Nephron (organoid): ENCODE measurements around the gene CASKIN1.

ENCODE experiments used
- H3K27ac Mint-ChIP-seq, 3 experiments: 2 replicates each; pipeline ENCODE4 v1.8.0; 2020; ENCODE audit warnings: mixed read lengths in 3 of 3, mild to moderate bottlenecking in 2 of 3, moderate library complexity in 1 of 3
- H3K27me3 Mint-ChIP-seq: 2 replicates; pipeline ENCODE4 v1.8.0; 2021; ENCODE audit warnings: low read depth, mild to moderate bottlenecking, moderate library complexity, mixed read lengths
- H3K36me3 Mint-ChIP-seq: 2 replicates; pipeline ENCODE4 v1.8.0; 2020; ENCODE audit warnings: low read depth, mixed read lengths
- H3K4me1 Mint-ChIP-seq: 2 replicates; pipeline ENCODE4 v1.8.0; 2020; ENCODE audit warnings: mixed read lengths
- H3K4me3 Mint-ChIP-seq, 3 experiments: 2 replicates each; pipeline ENCODE4 v1.8.0; 2020; ENCODE audit warnings: mild to moderate bottlenecking in 3 of 3, mixed read lengths in 3 of 3, moderate library complexity in 2 of 3
- H3K9me3 Mint-ChIP-seq: 2 replicates; pipeline ENCODE4 v1.8.0; 2020; ENCODE audit warnings: mixed read lengths
- CTCF ChIP-seq, 3 experiments: fragments of 200-600 bp; sonication (generic); IDR thresholded peaks; one replicate each; pipeline ENCODE4 v1.5.0; 2021; ENCODE audit warnings: antibody characterized with exemption in 3 of 3; ENCODE audit not compliant: unreplicated experiment in 3 of 3

Gene CASKIN1

GRCh38 chr16:2208308-2208707, 11.9 kb upstream of the CASKIN1 start:
- Mint-ChIP-seq H3K4me1 (peaks cover 34% of the 10 kb centered on the region), H3K27me3 (peaks cover 3% of the 10 kb centered on the region), H3K27ac (no peak overlapping the region), H3K36me3 (peaks cover 10% of the 10 kb centered on the region), H3K4me3 (no peak overlapping the region), H3K9me3 (no peaks in the 10 kb centered on the region)
- TF ChIP-seq CTCF (IDR thresholded peaks at IDR 0.05; ENCODE audit: unreplicated experiment in 3 of 3): no peak

DNA sequence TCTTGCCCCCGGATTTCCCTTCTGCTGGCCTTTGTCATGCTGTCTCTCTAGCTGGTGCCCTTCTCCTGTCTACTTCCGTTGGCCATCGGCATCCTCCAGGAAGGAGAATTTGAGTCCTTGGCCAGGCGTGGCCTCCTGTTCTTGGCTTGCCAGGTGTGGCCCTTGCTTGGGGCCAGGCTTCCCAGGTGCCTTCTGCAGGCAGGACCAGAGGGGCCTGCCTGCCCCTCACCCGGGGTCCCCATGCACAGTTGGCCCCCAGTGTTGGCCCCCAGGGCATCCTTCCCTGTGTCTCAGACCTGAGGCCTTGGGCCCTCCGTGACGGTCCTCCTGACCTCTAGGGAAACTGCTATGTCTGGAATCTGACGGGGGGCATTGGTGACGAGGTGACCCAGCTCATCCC, 11.5 kb upstream of the CASKIN1 start:
- peaks cover 4% of the 10 kb centered on the region for H3K27me3 Mint-ChIP-seq
- H3K27ac Mint-ChIP-seq: peak overlapping the region; percentile 4 to 68 (median 30)
- peak overlapping the region; percentile 70 to 81 (median 78) for H3K4me3 Mint-ChIP-seq
- H3K4me1 Mint-ChIP-seq: peaks cover 30% of the 10 kb centered on the region
- H3K36me3 Mint-ChIP-seq: peaks cover 10% of the 10 kb centered on the region
- TF ChIP-seq CTCF (IDR thresholded peaks at IDR 0.05; ENCODE audit: unreplicated experiment in 3 of 3): no peak
- no peaks in the 10 kb centered on the region for H3K9me3 Mint-ChIP-seq

DNA sequence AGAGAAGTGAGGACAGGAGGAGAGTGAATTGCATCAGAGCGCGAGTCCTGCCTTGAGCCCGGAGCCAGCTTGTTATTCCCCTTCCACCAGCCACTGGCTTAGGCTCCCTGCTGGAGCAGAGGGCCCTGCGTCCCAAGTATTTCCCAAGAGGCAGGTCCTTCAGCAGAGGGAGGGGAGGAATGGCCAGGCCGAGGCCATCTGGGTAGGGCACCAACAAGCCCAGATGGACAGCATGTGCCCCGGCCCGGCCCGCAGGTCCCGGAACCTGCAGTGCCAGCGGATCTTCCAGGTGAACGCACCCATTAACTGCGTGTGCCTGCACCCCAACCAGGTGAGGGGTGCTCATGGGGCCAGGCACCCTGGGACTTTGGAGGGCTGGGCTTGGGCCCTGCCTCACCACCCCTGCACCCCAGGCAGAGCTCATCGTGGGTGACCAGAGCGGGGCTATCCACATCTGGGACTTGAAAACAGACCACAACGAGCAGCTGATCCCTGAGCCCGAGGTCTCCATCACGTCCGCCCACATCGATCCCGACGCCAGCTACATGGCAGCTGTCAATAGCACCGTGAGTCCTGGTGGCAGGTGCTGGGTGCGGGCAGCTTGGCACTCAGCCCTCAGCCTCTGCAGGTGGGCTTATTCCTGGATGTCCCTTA, 10.5 kb upstream of the CASKIN1 start:
- Mint-ChIP-seq H3K9me3 (no peaks in the 10 kb centered on the region), H3K36me3 (peaks cover 10% of the 10 kb centered on the region), H3K27me3 (peaks cover 4% of the 10 kb centered on the region), H3K4me1 (peaks cover 23% of the 10 kb centered on the region), H3K4me3 (peak overlapping the region; percentile 82 to 88 (median 84)), H3K27ac (peak overlapping the region in 2 of 3 experiments; percentile 39 to 68)
- no peak for TF ChIP-seq CTCF (IDR thresholded peaks at IDR 0.05; ENCODE audit: unreplicated experiment in 3 of 3)

- no peaks in the 10 kb centered on the region for H3K9me3 Mint-ChIP-seq
- H3K27me3 Mint-ChIP-seq: peaks cover 4% of the 10 kb centered on the region
- peak overlapping the region; percentile 39 to 77 (median 48) for H3K27ac Mint-ChIP-seq
Measured at GRCh38 chr16:2206420-2206779, 10.0 kb upstream of the CASKIN1 start.

DNA sequence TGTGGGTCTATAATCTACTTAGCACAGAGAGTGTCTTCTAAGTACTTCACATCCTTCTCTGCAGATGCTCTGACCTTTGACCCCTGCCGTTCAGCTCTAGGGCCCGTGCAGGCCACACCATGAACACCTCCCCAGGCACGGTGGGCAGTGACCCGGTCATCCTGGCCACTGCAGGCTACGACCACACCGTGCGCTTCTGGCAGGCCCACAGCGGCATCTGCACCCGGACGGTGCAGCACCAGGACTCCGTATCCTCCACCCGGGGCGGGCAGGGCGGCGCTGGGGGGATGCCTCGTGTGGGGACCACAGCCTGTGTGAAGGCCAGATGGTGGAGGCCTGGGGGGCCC, 9.5 kb upstream of the CASKIN1 start:
- Mint-ChIP-seq H3K4me3 (peak overlapping the region; percentile 82 to 88 (median 84)), H3K27me3 (peaks cover 4% of the 10 kb centered on the region), H3K9me3 (no peaks in the 10 kb centered on the region), H3K27ac (peak overlapping the region; percentile 48 to 81 (median 77)), H3K4me1 (peaks cover 18% of the 10 kb centered on the region), H3K36me3 (peaks cover 10% of the 10 kb centered on the region)
- peak in 1 of 3 experiments; percentile 2 for TF ChIP-seq CTCF (IDR thresholded peaks at IDR 0.05; ENCODE audit: unreplicated experiment in 3 of 3)

More at GRCh38 chr16:2206420-2206779, 10.0 kb upstream of the CASKIN1 start:
- TF ChIP-seq CTCF (IDR thresholded peaks at IDR 0.05; ENCODE audit: unreplicated experiment in 3 of 3): no peak
- Mint-ChIP-seq H3K4me3 (peak overlapping the region; percentile 82 to 88 (median 84)), H3K4me1 (peaks cover 18% of the 10 kb centered on the region), H3K36me3 (peaks cover 10% of the 10 kb centered on the region)
